ENCODE results near the gene KIRREL3. TPM values are rescaled to one million over a fixed set of nuclear protein-coding genes. Genes with fewer than 3 reads are reported as not detected.

KIRREL3 gene
- total RNA-seq, 1 donor from 2014 or later = 0.38 TPM

- Mint-ChIP-seq H3K27me3 (ENCODE audit: unreplicated experiment) (peaks cover 1% of the 10 kb centered on the region), H3K4me1 (ENCODE audit: unreplicated experiment) (no peaks in the 10 kb centered on the region), H3K4me3 (ENCODE audit: unreplicated experiment) (no peak overlapping the region), H3K36me3 (ENCODE audit: low read depth, unreplicated experiment) (no peaks in the 10 kb centered on the region), H3K27ac (ENCODE audit: unreplicated experiment) (no peak overlapping the region), H3K9me3 (ENCODE audit: unreplicated experiment) (no peaks in the 10 kb centered on the region)
- DNase-seq (ENCODE audit: low spot score) = no peak
- TF ChIP-seq, protein P1, sequence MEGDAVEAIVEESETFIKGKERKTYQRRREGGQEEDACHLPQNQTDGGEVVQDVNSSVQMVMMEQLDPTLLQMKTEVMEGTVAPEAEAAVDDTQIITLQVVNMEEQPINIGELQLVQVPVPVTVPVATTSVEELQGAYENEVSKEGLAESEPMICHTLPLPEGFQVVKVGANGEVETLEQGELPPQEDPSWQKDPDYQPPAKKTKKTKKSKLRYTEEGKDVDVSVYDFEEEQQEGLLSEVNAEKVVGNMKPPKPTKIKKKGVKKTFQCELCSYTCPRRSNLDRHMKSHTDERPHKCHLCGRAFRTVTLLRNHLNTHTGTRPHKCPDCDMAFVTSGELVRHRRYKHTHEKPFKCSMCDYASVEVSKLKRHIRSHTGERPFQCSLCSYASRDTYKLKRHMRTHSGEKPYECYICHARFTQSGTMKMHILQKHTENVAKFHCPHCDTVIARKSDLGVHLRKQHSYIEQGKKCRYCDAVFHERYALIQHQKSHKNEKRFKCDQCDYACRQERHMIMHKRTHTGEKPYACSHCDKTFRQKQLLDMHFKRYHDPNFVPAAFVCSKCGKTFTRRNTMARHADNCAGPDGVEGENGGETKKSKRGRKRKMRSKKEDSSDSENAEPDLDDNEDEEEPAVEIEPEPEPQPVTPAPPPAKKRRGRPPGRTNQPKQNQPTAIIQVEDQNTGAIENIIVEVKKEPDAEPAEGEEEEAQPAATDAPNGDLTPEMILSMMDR (IDR thresholded peaks at IDR 0.05; ENCODE audit: unreplicated experiment) = no peak
These were observed 430.1 kb downstream of the KIRREL3 start for GRCh38 chr11:126570489-126570888.

DNA sequence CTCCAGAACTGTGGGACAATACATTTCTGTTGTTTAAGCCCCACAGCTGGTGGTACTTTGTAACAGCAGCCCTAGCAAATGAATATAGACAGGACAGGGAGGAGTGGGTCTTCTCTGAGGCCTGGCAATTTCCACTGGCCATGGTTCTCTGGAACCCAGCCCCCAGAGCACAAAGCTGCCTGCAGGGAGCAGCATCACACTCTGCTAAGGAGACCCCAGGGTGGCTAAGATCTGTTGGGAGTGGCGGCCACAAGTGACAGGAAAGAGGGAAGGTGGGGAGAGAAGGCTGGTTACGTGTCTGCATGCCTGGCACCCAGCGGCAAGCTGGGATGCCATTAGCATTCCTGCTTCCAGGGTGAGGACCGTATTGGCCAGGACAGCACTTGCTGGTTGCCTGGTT, 433.2 kb downstream of the KIRREL3 start:
- Mint-ChIP-seq H3K4me3 (ENCODE audit: unreplicated experiment) (no peak overlapping the region), H3K36me3 (ENCODE audit: low read depth, unreplicated experiment) (no peaks in the 10 kb centered on the region), H3K9me3 (ENCODE audit: unreplicated experiment) (no peaks in the 10 kb centered on the region), H3K27me3 (ENCODE audit: unreplicated experiment) (peaks cover 3% of the 10 kb centered on the region), H3K4me1 (ENCODE audit: unreplicated experiment) (peaks cover 3% of the 10 kb centered on the region), H3K27ac (ENCODE audit: unreplicated experiment) (no peak overlapping the region)
- TF ChIP-seq, protein P1 (IDR thresholded peaks at IDR 0.05; ENCODE audit: unreplicated experiment) = no peak
- DNase-seq (ENCODE audit: low spot score) = no peak

GRCh38 chr11:126564566-126564965, 436.0 kb downstream of the KIRREL3 start:
- H3K27me3 Mint-ChIP-seq (ENCODE audit: unreplicated experiment) = peaks cover 3% of the 10 kb centered on the region
- peak; percentile 31 for DNase-seq (ENCODE audit: low spot score)
- H3K9me3 Mint-ChIP-seq (ENCODE audit: unreplicated experiment) = no peaks in the 10 kb centered on the region
- no peak overlapping the region for H3K4me3 Mint-ChIP-seq (ENCODE audit: unreplicated experiment)
- no peak overlapping the region for H3K27ac Mint-ChIP-seq (ENCODE audit: unreplicated experiment)
- no peaks in the 10 kb centered on the region for H3K36me3 Mint-ChIP-seq (ENCODE audit: low read depth, unreplicated experiment)
- peaks cover 5% of the 10 kb centered on the region for H3K4me1 Mint-ChIP-seq (ENCODE audit: unreplicated experiment)
- TF ChIP-seq, protein P1 (IDR thresholded peaks at IDR 0.05; ENCODE audit: unreplicated experiment) = no peak

GRCh38 chr11:126561327-126561893, 439.2 kb downstream of the KIRREL3 start:
- peaks cover 5% of the 10 kb centered on the region for H3K4me1 Mint-ChIP-seq (ENCODE audit: unreplicated experiment)
- H3K27ac Mint-ChIP-seq (ENCODE audit: unreplicated experiment) = no peak overlapping the region
- TF ChIP-seq, protein P1 (IDR thresholded peaks at IDR 0.05; ENCODE audit: unreplicated experiment) = no peak
- H3K9me3 Mint-ChIP-seq (ENCODE audit: unreplicated experiment) = no peaks in the 10 kb centered on the region
- H3K4me3 Mint-ChIP-seq (ENCODE audit: unreplicated experiment) = no peak overlapping the region
- DNase-seq (ENCODE audit: low spot score) = peak; percentile 74
- H3K36me3 Mint-ChIP-seq (ENCODE audit: low read depth, unreplicated experiment) = no peaks in the 10 kb centered on the region
- peaks cover 2% of the 10 kb centered on the region for H3K27me3 Mint-ChIP-seq (ENCODE audit: unreplicated experiment)

DNA sequence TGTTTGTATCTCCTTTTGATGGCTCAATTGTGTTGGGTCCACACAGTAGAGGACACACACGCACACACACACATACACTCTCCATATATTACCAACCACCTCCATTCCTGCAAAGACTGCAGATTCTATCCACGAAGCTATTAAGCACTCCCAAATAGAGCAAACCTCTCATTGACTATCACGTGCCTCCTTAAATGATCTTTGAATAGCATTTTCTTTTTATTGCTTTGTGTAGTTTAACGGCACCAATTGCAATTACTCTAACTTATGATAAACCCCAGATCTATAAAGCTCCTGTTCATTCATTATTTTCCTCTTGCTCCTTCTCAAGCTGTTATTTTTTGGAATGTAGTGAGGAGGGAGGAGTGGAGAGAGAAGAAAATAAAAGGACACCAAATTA, 440.3 kb downstream of the KIRREL3 start:
- peaks cover 3% of the 10 kb centered on the region for H3K27me3 Mint-ChIP-seq (ENCODE audit: unreplicated experiment)
- no peak overlapping the region for H3K4me3 Mint-ChIP-seq (ENCODE audit: unreplicated experiment)
- no peaks in the 10 kb centered on the region for H3K9me3 Mint-ChIP-seq (ENCODE audit: unreplicated experiment)
- no peak overlapping the region for H3K27ac Mint-ChIP-seq (ENCODE audit: unreplicated experiment)
- H3K4me1 Mint-ChIP-seq (ENCODE audit: unreplicated experiment) = peaks cover 7% of the 10 kb centered on the region
- TF ChIP-seq, protein P1 (IDR thresholded peaks at IDR 0.05; ENCODE audit: unreplicated experiment) = no peak
- no peaks in the 10 kb centered on the region for H3K36me3 Mint-ChIP-seq (ENCODE audit: low read depth, unreplicated experiment)
- no peak for DNase-seq (ENCODE audit: low spot score)
